Left ventricle myocardium inferior (tissue), 1 donor: ENCODE data around the gene OAS3. TPM values are rescaled to one million over a fixed set of nuclear protein-coding genes. Genes with fewer than 3 reads are reported as not detected.
"Not testable (repeated sequence)": the region's sequence is repeated elsewhere in the genome, so short reads cannot be mapped to it uniquely, and the experiment has no call there.

ENCODE experiments used
- DNase-seq: peaks from one replicate; pipeline ENCODE4 v3.0.0-alpha.2; 2020
- H3K27ac ChIP-seq: fragments of 200-600 bp; replicated peaks from 2 replicates; pipeline ENCODE4 v1.8.0; 2021
- H3K27me3 ChIP-seq: fragments of 200-600 bp; 2 replicates; pipeline ENCODE4 v1.8.0; 2021; ENCODE audit warnings: low read depth
- H3K36me3 ChIP-seq: fragments of 200-600 bp; 2 replicates; pipeline ENCODE4 v1.8.0; 2021
- H3K4me1 ChIP-seq: fragments of 200-600 bp; 2 replicates; pipeline ENCODE4 v1.8.0; 2021
- H3K4me3 ChIP-seq: fragments of 200-600 bp; 2 replicates; pipeline ENCODE4 v1.8.0; 2021; ENCODE audit warnings: mild to moderate bottlenecking, moderate library complexity
- H3K9me3 ChIP-seq: fragments of 200-600 bp; replicated peaks from 2 replicates; pipeline ENCODE4 v1.8.0; 2021
- intact Hi-C: fragments of 100-400 bp; cut with micrococcal nuclease; formaldehyde crosslinking; loops from one replicate; pipeline ENCODE4 v1.11.0; 2022
- total RNA-seq: library from RNA; stranded (reverse); fragmentation: NEBNext Ultra II Directional; extraction: Animal tissue kit (Norgen Biotek cat#: 25700); gene quantifications from one replicate; pipeline ENCODE4 v1.2.1, GENCODE V29; 2021
- TF ChIP-seq, protein P1 (sequence below): fragments of 200-600 bp; IDR thresholded peaks from 2 replicates; pipeline ENCODE4 v1.8.0; 2021; ENCODE audit warnings: antibody characterized with exemption, mild to moderate bottlenecking, borderline replicate concordance
- donor health status: DM: no; HTN: yes; CAD: no; lungs with severe emphysema.

OAS3 gene
- total RNA-seq, 1 donor from 2014 or later: 5.4 TPM

DNA sequence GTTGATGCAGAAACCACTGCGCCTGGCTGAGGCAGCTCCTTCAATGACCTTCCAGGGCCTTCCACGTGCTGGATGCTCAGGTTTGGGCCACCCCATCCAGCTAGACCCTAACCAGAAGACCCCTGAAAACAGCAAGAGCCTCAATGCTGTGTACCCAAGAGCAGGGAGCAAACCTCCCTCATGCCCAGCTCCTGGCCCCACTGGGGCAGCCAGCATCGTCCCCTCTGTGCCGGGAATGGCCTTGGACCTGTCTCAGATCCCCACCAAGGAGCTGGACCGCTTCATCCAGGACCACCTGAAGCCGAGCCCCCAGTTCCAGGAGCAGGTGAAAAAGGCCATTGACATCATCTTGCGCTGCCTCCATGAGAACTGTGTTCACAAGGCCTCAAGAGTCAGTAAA lies 10.5 kb downstream of the OAS3 start:
- H3K4me3 ChIP-seq: no peak overlapping the region
- intact Hi-C loops: no loop called here
- peaks cover 21% of the 10 kb centered on the region for H3K9me3 ChIP-seq
- TF ChIP-seq, protein P1, sequence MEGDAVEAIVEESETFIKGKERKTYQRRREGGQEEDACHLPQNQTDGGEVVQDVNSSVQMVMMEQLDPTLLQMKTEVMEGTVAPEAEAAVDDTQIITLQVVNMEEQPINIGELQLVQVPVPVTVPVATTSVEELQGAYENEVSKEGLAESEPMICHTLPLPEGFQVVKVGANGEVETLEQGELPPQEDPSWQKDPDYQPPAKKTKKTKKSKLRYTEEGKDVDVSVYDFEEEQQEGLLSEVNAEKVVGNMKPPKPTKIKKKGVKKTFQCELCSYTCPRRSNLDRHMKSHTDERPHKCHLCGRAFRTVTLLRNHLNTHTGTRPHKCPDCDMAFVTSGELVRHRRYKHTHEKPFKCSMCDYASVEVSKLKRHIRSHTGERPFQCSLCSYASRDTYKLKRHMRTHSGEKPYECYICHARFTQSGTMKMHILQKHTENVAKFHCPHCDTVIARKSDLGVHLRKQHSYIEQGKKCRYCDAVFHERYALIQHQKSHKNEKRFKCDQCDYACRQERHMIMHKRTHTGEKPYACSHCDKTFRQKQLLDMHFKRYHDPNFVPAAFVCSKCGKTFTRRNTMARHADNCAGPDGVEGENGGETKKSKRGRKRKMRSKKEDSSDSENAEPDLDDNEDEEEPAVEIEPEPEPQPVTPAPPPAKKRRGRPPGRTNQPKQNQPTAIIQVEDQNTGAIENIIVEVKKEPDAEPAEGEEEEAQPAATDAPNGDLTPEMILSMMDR: no peak
- no peak overlapping the region for H3K27ac ChIP-seq
- DNase-seq: no peak
- peaks cover 5% of the 10 kb centered on the region for H3K27me3 ChIP-seq
- no peaks in the 10 kb centered on the region for H3K4me1 ChIP-seq
- peaks cover 58% of the 10 kb centered on the region for H3K36me3 ChIP-seq

DNA sequence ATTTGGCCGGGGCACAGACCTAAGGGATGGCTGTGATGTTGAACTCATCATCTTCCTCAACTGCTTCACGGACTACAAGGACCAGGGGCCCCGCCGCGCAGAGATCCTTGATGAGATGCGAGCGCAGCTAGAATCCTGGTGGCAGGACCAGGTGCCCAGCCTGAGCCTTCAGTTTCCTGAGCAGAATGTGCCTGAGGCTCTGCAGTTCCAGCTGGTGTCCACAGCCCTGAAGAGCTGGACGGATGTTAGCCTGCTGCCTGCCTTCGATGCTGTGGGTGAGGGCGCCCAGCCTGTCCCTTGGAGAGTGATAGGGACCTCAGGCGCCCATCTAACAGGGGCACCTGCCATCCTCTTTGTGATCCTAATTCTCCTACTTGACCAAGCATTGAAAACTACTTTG lies 12.4 kb downstream of the OAS3 start:
- no peaks in the 10 kb centered on the region for H3K27me3 ChIP-seq
- H3K36me3 ChIP-seq: peaks cover 51% of the 10 kb centered on the region

GRCh38 chr12:112957125-112957524 lies 18.9 kb downstream of the OAS3 start:
- intact Hi-C loops, H3K27ac ChIP-seq, DNase-seq, H3K4me3 ChIP-seq, H3K27me3 ChIP-seq, H3K4me1 ChIP-seq: not testable (repeated sequence)
- H3K36me3 ChIP-seq: peaks cover 63% of the 10 kb centered on the region
- H3K9me3 ChIP-seq: peaks cover 40% of the 10 kb centered on the region

More for the DNA sequence above, 12.4 kb downstream of the OAS3 start:
- H3K4me1 ChIP-seq: no peaks in the 10 kb centered on the region
- intact Hi-C loops: no loop called here
- peaks cover 21% of the 10 kb centered on the region for H3K9me3 ChIP-seq
- no peak overlapping the region for H3K27ac ChIP-seq
- TF ChIP-seq, protein P1: no peak
- no peak for DNase-seq
- H3K4me3 ChIP-seq: no peak overlapping the region

GRCh38 chr12:112961074-112961473 lies 22.8 kb downstream of the OAS3 start:
- peaks cover 94% of the 10 kb centered on the region for H3K36me3 ChIP-seq

DNA sequence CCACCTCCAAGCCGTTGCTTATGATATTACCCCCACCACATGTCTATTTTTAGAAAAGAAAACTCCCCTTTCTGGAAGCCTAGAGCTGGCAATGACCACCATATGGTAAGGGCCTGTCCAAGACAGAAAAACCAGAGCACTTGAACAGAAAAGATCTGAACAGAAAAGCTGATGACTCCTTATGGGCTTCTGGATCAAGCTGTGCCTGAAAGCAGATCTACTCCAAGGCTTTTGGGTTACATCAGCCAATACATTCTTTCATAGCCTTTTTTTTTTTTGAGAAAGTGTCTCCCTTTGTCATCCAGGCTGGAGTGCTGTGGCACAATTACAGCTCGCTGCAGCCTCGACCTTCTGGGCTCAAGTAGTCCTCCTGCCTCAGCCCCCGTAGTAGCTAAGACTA lies 23.3 kb downstream of the OAS3 start:
- peaks cover 93% of the 10 kb centered on the region for H3K36me3 ChIP-seq
- intact Hi-C loops: no loop called here
- H3K4me1 ChIP-seq: no peaks in the 10 kb centered on the region

More at GRCh38 chr12:112961074-112961473, 22.8 kb downstream of the OAS3 start:
- Histone ChIP-seq H3K27me3 (peaks cover 6% of the 10 kb centered on the region), H3K4me1 (no peaks in the 10 kb centered on the region), H3K4me3 (no peak overlapping the region), H3K9me3 (peaks cover 28% of the 10 kb centered on the region), H3K27ac (no peak overlapping the region)
- TF ChIP-seq, protein P1: no peak
- intact Hi-C loops: no loop called here
- no peak for DNase-seq

DNA sequence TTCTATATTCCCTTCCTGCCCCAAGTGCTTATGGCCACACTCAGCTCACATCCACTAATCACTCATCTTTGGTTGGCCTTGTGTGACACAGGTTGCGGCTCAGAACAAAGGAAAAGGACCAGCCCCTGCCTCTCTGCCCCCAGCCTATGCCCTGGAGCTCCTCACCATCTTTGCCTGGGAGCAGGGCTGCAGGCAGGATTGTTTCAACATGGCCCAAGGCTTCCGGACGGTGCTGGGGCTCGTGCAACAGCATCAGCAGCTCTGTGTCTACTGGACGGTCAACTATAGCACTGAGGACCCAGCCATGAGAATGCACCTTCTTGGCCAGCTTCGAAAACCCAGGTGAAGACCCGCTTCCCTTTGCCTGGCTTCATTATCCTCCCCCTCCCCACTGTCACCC lies 24.3 kb downstream of the OAS3 start:
- intact Hi-C loops: no loop called here
- H3K36me3 ChIP-seq: peaks cover 88% of the 10 kb centered on the region

More for the DNA sequence above, 23.3 kb downstream of the OAS3 start:
- Histone ChIP-seq H3K27ac (no peak overlapping the region), H3K9me3 (peaks cover 27% of the 10 kb centered on the region), H3K4me3 (no peak overlapping the region), H3K27me3 (peaks cover 6% of the 10 kb centered on the region)
- no peak for DNase-seq
- TF ChIP-seq, protein P1: no peak

More for the DNA sequence above, 24.3 kb downstream of the OAS3 start:
- Histone ChIP-seq H3K4me1 (no peaks in the 10 kb centered on the region), H3K9me3 (peaks cover 16% of the 10 kb centered on the region), H3K27me3 (peaks cover 6% of the 10 kb centered on the region), H3K27ac (no peak overlapping the region), H3K4me3 (no peak overlapping the region)
- no peak for DNase-seq
- TF ChIP-seq, protein P1: no peak
